ENCODE measurements around the gene COIL. TPM values are rescaled to one million over a fixed set of nuclear protein-coding genes. Genes with fewer than 3 reads are reported as not detected.

COIL gene
- total and polyA plus RNA-seq, 2 experiments from 2014 or later, result 10.5 to 10.9 TPM

- H2AFZ ChIP-seq, result no peak overlapping the region
- H3K27ac ChIP-seq, result no peak overlapping the region
- no peaks in the 10 kb centered on the region for H3K27me3 ChIP-seq (replicated peaks; ENCODE audit: insufficient read depth)
- no peaks in the 10 kb centered on the region for H3K9me2 ChIP-seq (ENCODE audit: insufficient read depth)
- H3K9ac ChIP-seq, result no peak overlapping the region
- no peak overlapping the region for H3K4me2 ChIP-seq (ENCODE audit: unreplicated experiment)
- H3K4me1 ChIP-seq (ENCODE audit: insufficient read depth), result peaks cover 9% of the 10 kb centered on the region
- H3K79me2 ChIP-seq (ENCODE audit: insufficient read depth), result peaks cover 53% of the 10 kb centered on the region
- DNase-seq, result no peak
- peaks cover 34% of the 10 kb centered on the region for H3K36me3 ChIP-seq (ENCODE audit: low read depth)
- WGBS, 2 experiments (ENCODE audit: low coverage in 1 of 2, low lambda C conversion rate in 2 of 2, missing lambda C conversion rate in 2 of 2), result 96 to 97% methylated on average over 9 of the region's 9 CpGs
- H3F3A ChIP-seq (ENCODE audit: insufficient read depth), result no peaks in the 10 kb centered on the region; the same call in 1 of the 2 replicates
- no peaks in the 10 kb centered on the region for H4K20me1 ChIP-seq (ENCODE audit: insufficient read depth)
- H3K4me3 ChIP-seq, result no peak overlapping the region
- no peak for TF ChIP-seq EZH2phosphoT487 (IDR thresholded peaks at IDR 0.05; ENCODE audit: insufficient read depth, low read depth)
- no peak for TF ChIP-seq EZH2 (IDR thresholded peaks at IDR 0.05; ENCODE audit: insufficient read depth, poor library complexity, severe bottlenecking)
- no peaks in the 10 kb centered on the region for H3K9me3 ChIP-seq (ENCODE audit: low read depth)
- in situ Hi-C loops (cut with MboI), result no loop called here
These were observed 52.8 kb downstream of the COIL start for GRCh38 chr17:56908001-56908542.

GRCh38 chr17:56903560-56903959 is 57.3 kb downstream of the COIL start:
- H3K27me3 ChIP-seq (replicated peaks; ENCODE audit: insufficient read depth), result no peaks in the 10 kb centered on the region
- H3K36me3 ChIP-seq (ENCODE audit: low read depth), result peaks cover 48% of the 10 kb centered on the region
- no peak overlapping the region for H2AFZ ChIP-seq
- TF ChIP-seq EZH2phosphoT487 (IDR thresholded peaks at IDR 0.05; ENCODE audit: insufficient read depth, low read depth) (no peak), EZH2 (IDR thresholded peaks at IDR 0.05; ENCODE audit: insufficient read depth, poor library complexity, severe bottlenecking) (no peak)
- no peaks in the 10 kb centered on the region for H3K9me2 ChIP-seq (ENCODE audit: insufficient read depth)
- H4K20me1 ChIP-seq (ENCODE audit: insufficient read depth), result no peaks in the 10 kb centered on the region
- no peak overlapping the region for H3K4me2 ChIP-seq (ENCODE audit: unreplicated experiment)
- peaks cover 13% of the 10 kb centered on the region; the same call in 1 of the 2 replicates for H3K4me1 ChIP-seq (ENCODE audit: insufficient read depth)
- H3K9me3 ChIP-seq (ENCODE audit: low read depth), result no peaks in the 10 kb centered on the region
- peaks cover 20% of the 10 kb centered on the region for H3K79me2 ChIP-seq (ENCODE audit: insufficient read depth)
- no peak overlapping the region for H3K9ac ChIP-seq
- WGBS, 2 experiments (ENCODE audit: low coverage in 1 of 2, low lambda C conversion rate in 2 of 2, missing lambda C conversion rate in 2 of 2), result 98 to 99% methylated on average over 5 of the region's 5 CpGs
- no peak for DNase-seq
- in situ Hi-C loops (cut with MboI), result no loop called here
- H3K27ac ChIP-seq, result no peak overlapping the region
- peaks cover 4% of the 10 kb centered on the region; the same call in 1 of the 2 replicates for H3F3A ChIP-seq (ENCODE audit: insufficient read depth)
- H3K4me3 ChIP-seq, result no peak overlapping the region

- Histone ChIP-seq H3K9ac (0 out of 2 replicates have a peak overlapping the region, but pooled peaks have one; percentile 21), H3K36me3 (ENCODE audit: low read depth) (peaks cover 42% of the 10 kb centered on the region), H2AFZ (no peak overlapping the region), H3K4me2 (ENCODE audit: unreplicated experiment) (no peak overlapping the region), H3K4me1 (ENCODE audit: insufficient read depth) (peaks cover 13% of the 10 kb centered on the region; the same call in 1 of the 2 replicates), H3K4me3 (no peak overlapping the region), H4K20me1 (ENCODE audit: insufficient read depth) (no peaks in the 10 kb centered on the region), H3K79me2 (ENCODE audit: insufficient read depth) (peaks cover 17% of the 10 kb centered on the region; the same call in 1 of the 2 replicates), H3K9me2 (ENCODE audit: insufficient read depth) (no peaks in the 10 kb centered on the region), H3K27me3 (replicated peaks; ENCODE audit: insufficient read depth) (no peaks in the 10 kb centered on the region), H3K27ac (peak overlapping the region; percentile 65), H3K9me3 (ENCODE audit: low read depth) (no peaks in the 10 kb centered on the region), H3F3A (ENCODE audit: insufficient read depth) (peaks cover 4% of the 10 kb centered on the region; the same call in 1 of the 2 replicates)
- in situ Hi-C loops (cut with MboI), result no loop called here
- no peak for TF ChIP-seq EZH2phosphoT487 (IDR thresholded peaks at IDR 0.05; ENCODE audit: insufficient read depth, low read depth)
- TF ChIP-seq EZH2 (IDR thresholded peaks at IDR 0.05; ENCODE audit: insufficient read depth, poor library complexity, severe bottlenecking), result no peak
- DNase-seq, result peak; percentile 84
- WGBS, 2 experiments (ENCODE audit: low coverage in 1 of 2, low lambda C conversion rate in 2 of 2, missing lambda C conversion rate in 2 of 2), result 50 to 64% methylated on average over 4 of the region's 4 CpGs
These were observed 58.5 kb downstream of the COIL start for GRCh38 chr17:56902348-56902747.

- peaks cover 32% of the 10 kb centered on the region; the same call in 1 of the 2 replicates for H3K36me3 ChIP-seq (ENCODE audit: low read depth)
These were observed 61.4 kb downstream of the COIL start for GRCh38 chr17:56899403-56899802.

More at GRCh38 chr17:56899403-56899802, 61.4 kb downstream of the COIL start:
- Histone ChIP-seq H3K9me3 (ENCODE audit: low read depth) (no peaks in the 10 kb centered on the region), H3K27me3 (replicated peaks; ENCODE audit: insufficient read depth) (no peaks in the 10 kb centered on the region), H3K4me2 (ENCODE audit: unreplicated experiment) (no peak overlapping the region), H3K4me3 (no peak overlapping the region), H3K9me2 (ENCODE audit: insufficient read depth) (no peaks in the 10 kb centered on the region), H3F3A (ENCODE audit: insufficient read depth) (peaks cover 4% of the 10 kb centered on the region; the same call in 1 of the 2 replicates), H3K9ac (no peak overlapping the region), H3K27ac (no peak overlapping the region), H4K20me1 (ENCODE audit: insufficient read depth) (no peaks in the 10 kb centered on the region), H3K4me1 (ENCODE audit: insufficient read depth) (peaks cover 13% of the 10 kb centered on the region; the same call in 1 of the 2 replicates), H2AFZ (no peak overlapping the region), H3K79me2 (ENCODE audit: insufficient read depth) (peaks cover 17% of the 10 kb centered on the region; the same call in 1 of the 2 replicates)
- DNase-seq, result no peak
- in situ Hi-C loops (cut with MboI), result no loop called here
- no peak for TF ChIP-seq EZH2phosphoT487 (IDR thresholded peaks at IDR 0.05; ENCODE audit: insufficient read depth, low read depth)
- no peak for TF ChIP-seq EZH2 (IDR thresholded peaks at IDR 0.05; ENCODE audit: insufficient read depth, poor library complexity, severe bottlenecking)
- WGBS, 2 experiments (ENCODE audit: low coverage in 1 of 2, low lambda C conversion rate in 2 of 2, missing lambda C conversion rate in 2 of 2), result 84 to 92% methylated on average over 7 of the region's 7 CpGs

Measured in GM23248 (cell line).